GM21529 (cell line): ENCODE measurements around the gene RNF7.
"Not testable (repeated sequence)": the region's sequence is repeated elsewhere in the genome, so short reads cannot be mapped to it uniquely, and the experiment has no call there.

ENCODE experiments used
- ATAC-seq: cut with Tn5 transposase; IDR thresholded peaks from one replicate; pipeline ENCODE4 v1.9.1; 2021; ENCODE audit not compliant: unreplicated experiment

RNF7 gene

GRCh38 chr3:141738022-141738890 lies at the start of gene RNF7:
Gene RNF7, plus strand, starts transcription at chr3:141738298. Its CDS starts 44 bp downstream, at chr3:141738342.
- ATAC-seq = peak; percentile 92

GRCh38 chr3:141690431-141691072 lies 47.5 kb upstream of the RNF7 start:
- ATAC-seq = no peak

GRCh38 chr3:141691471-141691870 lies 46.6 kb upstream of the RNF7 start:
- ATAC-seq = not testable (repeated sequence)

- not testable (repeated sequence) for ATAC-seq
Observed at GRCh38 chr3:141692973-141693372, 45.1 kb upstream of the RNF7 start.

GRCh38 chr3:141699324-141699723 lies 38.8 kb upstream of the RNF7 start:
- no peak for ATAC-seq

GRCh38 chr3:141699897-141700296 lies 38.2 kb upstream of the RNF7 start:
- no peak for ATAC-seq

- ATAC-seq = not testable (repeated sequence)
Observed at GRCh38 chr3:141703367-141703766, 34.7 kb upstream of the RNF7 start.

GRCh38 chr3:141707741-141708203 lies 30.3 kb upstream of the RNF7 start:
- ATAC-seq = no peak

GRCh38 chr3:141708367-141708766 lies 29.7 kb upstream of the RNF7 start:
- no peak for ATAC-seq

GRCh38 chr3:141709126-141709770 lies 28.9 kb upstream of the RNF7 start:
- no peak for ATAC-seq

GRCh38 chr3:141710121-141710520 lies 28.0 kb upstream of the RNF7 start:
- ATAC-seq = no peak

GRCh38 chr3:141710888-141711616 lies 27.0 kb upstream of the RNF7 start:
- ATAC-seq = no peak

GRCh38 chr3:141714671-141715070 lies 23.4 kb upstream of the RNF7 start:
- ATAC-seq = no peak

GRCh38 chr3:141722081-141722480 lies 16.0 kb upstream of the RNF7 start:
- no peak for ATAC-seq

- no peak for ATAC-seq
Observed at GRCh38 chr3:141722648-141723047, 15.4 kb upstream of the RNF7 start.

GRCh38 chr3:141723255-141723654 lies 14.8 kb upstream of the RNF7 start:
- no peak for ATAC-seq

GRCh38 chr3:141724186-141724585 lies 13.9 kb upstream of the RNF7 start:
- ATAC-seq = no peak

GRCh38 chr3:141725036-141725435 lies 13.1 kb upstream of the RNF7 start:
- ATAC-seq = no peak

- no peak for ATAC-seq
Observed at GRCh38 chr3:141726483-141726882, 11.6 kb upstream of the RNF7 start.

- no peak for ATAC-seq
Observed at GRCh38 chr3:141728355-141728892, 9.7 kb upstream of the RNF7 start.

- no peak for ATAC-seq
Observed at GRCh38 chr3:141729240-141729639, 8.9 kb upstream of the RNF7 start.
